Measurements from ENCODE around the gene AGXT. TPM values are rescaled to one million over a fixed set of nuclear protein-coding genes. Genes with fewer than 3 reads are reported as not detected.

AGXT gene
- total RNA-seq, 3 donors from 2014 or later: 0.22 to 4.1 (median 1.0) TPM

- Histone ChIP-seq H3K9me3 (no peaks in the 10 kb centered on the region), H3K36me3 (ENCODE audit: low read depth) (no peaks in the 10 kb centered on the region), H3K4me3 (no peak overlapping the region), H3K4me1 (ENCODE audit: low read depth) (peaks cover 35% of the 10 kb centered on the region)
- intact Hi-C loops (cut with DNase I, micrococcal nuclease): no loop called here
- ATAC-seq (no peak), DNase-seq (peak in 1 of 3 donors; percentile 39)
- TF ChIP-seq CTCF (IDR thresholded peaks at IDR 0.05): no peak
Measured at GRCh38 chr2:240875228-240876034, 6.8 kb downstream of the AGXT start.

- no peak for TF ChIP-seq CTCF (IDR thresholded peaks at IDR 0.05)
- DNase-seq: peak in 1 of 3 donors; percentile 49
- ATAC-seq: peak; percentile 8
Measured at GRCh38 chr2:240876035-240876474, 7.4 kb downstream of the AGXT start.

GRCh38 chr2:240876475-240877251, 8.0 kb downstream of the AGXT start:
- Histone ChIP-seq H3K4me3 (no peak overlapping the region), H3K9me3 (no peaks in the 10 kb centered on the region), H3K4me1 (ENCODE audit: low read depth) (peaks cover 35% of the 10 kb centered on the region), H3K36me3 (ENCODE audit: low read depth) (no peaks in the 10 kb centered on the region)
- TF ChIP-seq CTCF (IDR thresholded peaks at IDR 0.05): no peak
- peak; percentile 78 for ATAC-seq
- peak; percentile 82 to 90 (median 86) for DNase-seq
- intact Hi-C loops (cut with DNase I, micrococcal nuclease): no loop called here

More at GRCh38 chr2:240876035-240876474, 7.4 kb downstream of the AGXT start:
- H3K4me1 ChIP-seq (ENCODE audit: low read depth): peaks cover 35% of the 10 kb centered on the region
- intact Hi-C loops (cut with DNase I, micrococcal nuclease): no loop called here
- H3K36me3 ChIP-seq (ENCODE audit: low read depth): no peaks in the 10 kb centered on the region
- H3K4me3 ChIP-seq: no peak overlapping the region
- no peaks in the 10 kb centered on the region for H3K9me3 ChIP-seq

GRCh38 chr2:240877460-240878340, 9.1 kb downstream of the AGXT start:
- intact Hi-C loops (cut with DNase I, micrococcal nuclease): no loop called here
- H3K4me1 ChIP-seq (ENCODE audit: low read depth): peaks cover 35% of the 10 kb centered on the region
- H3K4me3 ChIP-seq: no peak overlapping the region
- no peak for TF ChIP-seq CTCF (IDR thresholded peaks at IDR 0.05)
- peak in 1 of 3 donors; percentile 50 for DNase-seq
- ATAC-seq: no peak
- H3K9me3 ChIP-seq: no peaks in the 10 kb centered on the region
- no peaks in the 10 kb centered on the region for H3K36me3 ChIP-seq (ENCODE audit: low read depth)

GRCh38 chr2:240878341-240878936, 9.8 kb downstream of the AGXT start:
- no peaks in the 10 kb centered on the region for H3K9me3 ChIP-seq
- peaks cover 35% of the 10 kb centered on the region for H3K4me1 ChIP-seq (ENCODE audit: low read depth)
- DNase-seq (peak in 1 of 3 donors; percentile 34), ATAC-seq (no peak)
- intact Hi-C loops (cut with DNase I, micrococcal nuclease): no loop called here
- no peak overlapping the region for H3K4me3 ChIP-seq
- no peaks in the 10 kb centered on the region for H3K36me3 ChIP-seq (ENCODE audit: low read depth)
- no peak for TF ChIP-seq CTCF (IDR thresholded peaks at IDR 0.05)
